Measurements from ENCODE around the gene EXOSC5. TPM values are rescaled to one million over a fixed set of nuclear protein-coding genes. Genes with fewer than 3 reads are reported as not detected.

EXOSC5 gene
- total and polyA plus RNA-seq, 2 of the 13 experiments (the other 11 are each of a cell fraction or from before 2014, with no cell fraction given) = 24.1 to 26.5 TPM

GRCh38 chr19:41403181-41403970 lies 6.2 kb upstream of the EXOSC5 start:
- ChIA-PET POLR2A (no interaction called here), CTCF (ENCODE audit: low intra/inter-chr PET ratio, low total read pairs) (no interaction called here)
- DNase-seq (ENCODE audit: low spot score) (no peak), ATAC-seq (no peak), FAIRE-seq (no peak)
- no peak overlapping the region for H3K4me3 ChIP-seq (replicated peaks in 1 of 3; ENCODE audit: insufficient read depth in 1 of 3, low read depth in 2 of 3, low read length in 3 of 3)
- BruUV-seq (replicated peaks) = no TSS peak
- TF ChIP-seq GZF1 (CRISPR knock-in tag; IDR thresholded peaks at IDR 0.05) (no peak), ZNF567 (CRISPR knock-in tag; IDR thresholded peaks at IDR 0.05; ENCODE audit: borderline replicate concordance) (no peak), FOXP1 (IDR thresholded peaks at IDR 0.05) (no peak), FOXP1 (CRISPR knock-in tag; IDR thresholded peaks at IDR 0.05) (no peak), MED8 (CRISPR knock-in tag; IDR thresholded peaks at IDR 0.05; ENCODE audit: insufficient replicate concordance) (no peak), FOXK2 (IDR thresholded peaks at IDR 0.05) (no peak), ZNF3 (CRISPR knock-in tag; IDR thresholded peaks at IDR 0.05) (no peak), ZNF766 (CRISPR knock-in tag; IDR thresholded peaks at IDR 0.05; ENCODE audit: borderline replicate concordance) (no peak), NFKBIZ (CRISPR knock-in tag; IDR thresholded peaks at IDR 0.05) (no peak), PRMT3 (CRISPR knock-in tag; IDR thresholded peaks at IDR 0.05; ENCODE audit: borderline replicate concordance, low read depth) (no peak), ZBTB38 (CRISPR knock-in tag; IDR thresholded peaks at IDR 0.05) (no peak)
- TF ChIP-seq, protein P1, sequence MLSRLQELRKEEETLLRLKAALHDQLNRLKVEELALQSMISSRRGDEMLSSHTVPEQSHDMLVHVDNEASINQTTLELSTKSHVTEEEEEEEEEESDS (CRISPR knock-in tag; IDR thresholded peaks at IDR 0.05; ENCODE audit: borderline replicate concordance) = no peak
- TF ChIP-seq, protein P2, sequence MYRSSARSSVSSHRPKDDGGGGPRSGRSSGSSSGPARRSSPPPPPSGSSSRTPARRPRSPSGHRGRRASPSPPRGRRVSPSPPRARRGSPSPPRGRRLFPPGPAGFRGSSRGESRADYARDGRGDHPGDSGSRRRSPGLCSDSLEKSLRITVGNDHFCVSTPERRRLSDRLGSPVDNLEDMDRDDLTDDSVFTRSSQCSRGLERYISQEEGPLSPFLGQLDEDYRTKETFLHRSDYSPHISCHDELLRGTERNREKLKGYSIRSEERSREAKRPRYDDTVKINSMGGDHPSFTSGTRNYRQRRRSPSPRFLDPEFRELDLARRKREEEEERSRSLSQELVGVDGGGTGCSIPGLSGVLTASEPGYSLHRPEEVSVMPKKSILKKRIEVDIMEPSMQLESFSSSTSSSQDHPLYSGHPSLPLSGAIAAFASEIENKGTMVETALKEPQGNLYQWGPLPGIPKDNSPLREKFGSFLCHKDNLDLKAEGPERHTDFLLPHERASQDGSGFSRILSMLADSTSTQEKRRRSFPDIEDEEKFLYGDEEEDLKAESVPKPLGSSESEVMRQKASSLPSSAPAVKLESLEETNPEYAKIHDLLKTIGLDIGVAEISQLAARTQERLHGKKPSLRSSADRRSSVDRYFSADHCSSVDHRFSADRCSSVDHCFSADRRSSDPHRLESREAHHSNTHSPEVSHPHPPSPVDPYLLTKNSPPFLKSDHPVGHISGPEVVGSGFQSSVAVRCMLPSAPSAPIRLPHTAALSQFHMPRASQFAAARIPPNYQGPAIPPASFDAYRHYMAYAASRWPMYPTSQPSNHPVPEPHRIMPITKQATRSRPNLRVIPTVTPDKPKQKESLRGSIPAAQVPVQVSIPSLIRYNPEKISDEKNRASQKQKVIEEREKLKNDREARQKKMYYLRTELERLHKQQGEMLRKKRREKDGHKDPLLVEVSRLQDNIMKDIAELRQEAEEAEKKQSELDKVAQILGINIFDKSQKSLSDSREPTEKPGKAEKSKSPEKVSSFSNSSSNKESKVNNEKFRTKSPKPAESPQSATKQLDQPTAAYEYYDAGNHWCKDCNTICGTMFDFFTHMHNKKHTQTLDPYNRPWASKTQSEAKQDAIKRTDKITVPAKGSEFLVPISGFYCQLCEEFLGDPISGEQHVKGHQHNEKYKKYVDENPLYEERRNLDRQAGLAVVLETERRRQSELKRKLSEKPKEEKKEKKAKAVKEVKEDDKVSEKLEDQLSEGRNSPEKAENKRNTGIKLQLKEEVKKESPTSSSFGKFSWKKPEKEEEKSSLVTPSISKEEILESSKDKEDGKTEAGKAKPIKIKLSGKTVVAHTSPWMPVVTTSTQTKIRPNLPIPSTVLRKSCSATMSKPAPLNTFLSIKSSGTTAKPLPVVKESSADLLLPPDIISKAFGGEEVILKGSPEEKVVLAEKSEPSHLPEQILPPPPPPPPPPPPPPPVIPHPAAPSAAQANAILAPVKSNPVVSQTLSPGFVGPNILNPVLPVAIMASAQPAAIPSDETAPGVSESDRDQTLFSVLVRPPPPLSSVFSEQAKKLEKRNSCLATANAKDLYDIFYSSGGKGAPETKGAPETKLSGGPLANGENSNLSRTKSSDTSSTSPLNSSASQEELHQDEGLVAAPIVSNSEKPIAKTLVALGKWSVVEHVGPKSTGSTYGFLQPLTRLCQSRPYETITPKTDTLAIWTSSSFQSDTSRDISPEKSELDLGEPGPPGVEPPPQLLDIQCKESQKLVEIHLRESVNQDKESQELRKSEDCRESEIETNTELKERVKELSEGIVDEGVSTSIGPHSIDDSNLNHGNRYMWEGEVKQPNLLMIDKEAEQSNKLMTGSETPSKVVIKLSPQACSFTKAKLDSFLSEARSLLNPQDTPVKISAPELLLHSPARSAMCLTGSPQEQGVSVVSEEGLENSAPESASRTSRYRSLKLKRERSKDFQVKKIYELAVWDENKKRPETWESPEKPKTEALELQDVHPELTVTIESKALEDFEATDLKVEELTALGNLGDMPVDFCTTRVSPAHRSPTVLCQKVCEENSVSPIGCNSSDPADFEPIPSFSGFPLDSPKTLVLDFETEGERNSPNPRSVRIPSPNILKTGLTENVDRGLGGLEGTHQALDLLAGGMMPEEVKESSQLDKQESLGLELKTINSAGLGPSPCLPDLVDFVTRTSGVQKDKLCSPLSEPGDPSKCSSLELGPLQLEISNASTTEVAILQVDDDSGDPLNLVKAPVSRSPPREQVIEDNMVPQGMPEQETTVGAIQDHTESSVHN (CRISPR knock-in tag; IDR thresholded peaks at IDR 0.05) = no peak
- peaks cover 10% of the 10 kb centered on the region for H3K79me2 ChIP-seq (ENCODE audit: insufficient read depth, low read length)
- no peak overlapping the region for H3K4me2 ChIP-seq (ENCODE audit: low read depth, low read length)
- H2AFZ ChIP-seq (ENCODE audit: low read length) = no peak overlapping the region
- in situ Hi-C loops (cut with HindIII; ENCODE audit: extremely low pct_ligation_motif_present, low pct_unique_long_range_greater_than_20kb) = no loop called here
- no peaks in the 10 kb centered on the region for H3K27me3 ChIP-seq (ENCODE audit: control insufficient read depth in 1 of 2, insufficient read depth in 2 of 2, low read length in 2 of 2)
- intact Hi-C loops (cut with micrococcal nuclease; ENCODE audit: unreplicated experiment) = no loop called here
- no peaks in the 10 kb centered on the region for H3K36me3 ChIP-seq (replicated peaks in 1 of 2; ENCODE audit: control insufficient read depth in 1 of 2, insufficient read depth in 2 of 2, low read length in 2 of 2)
- H3K9me3 ChIP-seq (ENCODE audit: low read length) = no peaks in the 10 kb centered on the region
- no peaks in the 10 kb centered on the region for H4K20me1 ChIP-seq (ENCODE audit: insufficient read depth, low read length)
- 83% methylated on average over 9 of the region's 12 CpGs for WGBS (ENCODE audit: low lambda C conversion rate)
- peaks cover 11% of the 10 kb centered on the region for H3K4me1 ChIP-seq (ENCODE audit: insufficient read depth, low read length)
- no peak overlapping the region for H3K9ac ChIP-seq (ENCODE audit: insufficient read depth, low read depth, low read length)
- H3K27ac ChIP-seq (ENCODE audit: extremely low read length, insufficient read depth, low read length) = no peak overlapping the region
